GM12891 (cell line): ENCODE measurements around the gene RALGDS.
A peak's percentile ranks its signal among the peaks of the same experiment; 100 is the strongest.

Experiments used
- DNase-seq: peaks from one replicate; pipeline ENCODE4 v3.0.0; 2011; ENCODE audit warnings: low spot score; ENCODE audit not compliant: insufficient read length
- FAIRE-seq: peaks from 2 replicates; lab custom pipeline; 2011; peaks lifted over from hg19 to GRCh38; lab: Jason Lieb, UNC
- PAX5 ChIP-seq: IDR thresholded peaks from 2 replicates; pipeline ENCODE4 v1.6.1; 2011; ENCODE audit warnings: low read length, moderate library complexity, mild to moderate bottlenecking; ENCODE audit not compliant: insufficient read depth, severe bottlenecking
- POLR2A ChIP-seq: IDR thresholded peaks from 2 replicates; pipeline ENCODE4 v1.6.1; 2011; ENCODE audit warnings: low read depth, low read length, control low read depth
- POLR2AphosphoS5 ChIP-seq: IDR thresholded peaks from 2 replicates; pipeline ENCODE4 v1.6.1; 2011; ENCODE audit warnings: low read depth, low read length, control low read depth
- POU2F2 ChIP-seq: IDR thresholded peaks from 2 replicates; pipeline ENCODE4 v1.6.1; 2011; ENCODE audit warnings: low read depth, mild to moderate bottlenecking, control low read depth, low read length, moderate library complexity
- SPI1 ChIP-seq: IDR thresholded peaks from 2 replicates; pipeline ENCODE4 v1.6.1; 2011; ENCODE audit warnings: low read depth, low read length, control low read depth
- TAF1 ChIP-seq: IDR thresholded peaks from 2 replicates; pipeline ENCODE4 v1.6.1; 2011; ENCODE audit warnings: low read depth, low read length, control low read depth

The RALGDS gene

DNA sequence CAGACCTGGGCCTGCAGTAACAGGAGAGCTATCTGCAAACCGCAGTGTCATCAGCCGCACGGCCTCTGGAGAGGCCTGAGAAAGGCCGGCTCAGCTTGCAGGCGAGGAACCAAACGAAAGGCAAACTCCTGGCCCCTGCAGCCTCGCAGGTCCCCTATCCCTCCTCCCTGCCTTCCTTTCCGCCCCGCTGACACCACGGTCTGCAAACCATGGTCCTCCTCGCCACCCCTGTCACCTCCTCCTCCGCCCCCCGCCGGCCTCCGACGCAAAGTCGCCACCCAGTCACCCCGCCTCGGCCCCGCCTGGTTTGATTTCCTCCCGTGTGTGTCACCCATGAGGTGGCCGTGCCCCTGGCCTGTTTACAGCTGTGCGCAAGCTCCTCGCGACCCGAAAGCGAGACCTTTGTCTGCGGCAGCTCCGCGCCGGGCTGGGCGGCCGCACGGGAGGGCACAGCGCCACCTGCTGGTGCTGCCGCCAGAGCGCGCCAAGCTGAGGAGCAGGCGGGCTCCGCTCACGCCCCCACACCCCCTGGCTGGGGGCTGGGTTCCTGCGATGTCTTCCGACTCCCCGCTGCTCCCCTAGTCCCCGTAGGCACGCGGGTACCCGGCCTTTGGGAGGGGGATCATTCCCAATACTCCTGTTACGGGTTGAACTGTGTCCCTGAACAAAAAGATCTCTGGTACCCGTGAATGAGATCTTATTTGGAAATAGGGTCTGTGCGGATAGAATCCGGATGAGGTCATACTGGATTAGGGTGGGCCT lies 23.3 kb upstream of the RALGDS start:
- TF ChIP-seq POLR2A (peak; percentile 41; the same call in 1 of the 2 replicates), POU2F2 (no peak), POLR2AphosphoS5 (0 out of 2 replicates have a peak, but pooled peaks have one; percentile 50)
- FAIRE-seq = peak; percentile 100
- peak; percentile 93 for DNase-seq

DNA sequence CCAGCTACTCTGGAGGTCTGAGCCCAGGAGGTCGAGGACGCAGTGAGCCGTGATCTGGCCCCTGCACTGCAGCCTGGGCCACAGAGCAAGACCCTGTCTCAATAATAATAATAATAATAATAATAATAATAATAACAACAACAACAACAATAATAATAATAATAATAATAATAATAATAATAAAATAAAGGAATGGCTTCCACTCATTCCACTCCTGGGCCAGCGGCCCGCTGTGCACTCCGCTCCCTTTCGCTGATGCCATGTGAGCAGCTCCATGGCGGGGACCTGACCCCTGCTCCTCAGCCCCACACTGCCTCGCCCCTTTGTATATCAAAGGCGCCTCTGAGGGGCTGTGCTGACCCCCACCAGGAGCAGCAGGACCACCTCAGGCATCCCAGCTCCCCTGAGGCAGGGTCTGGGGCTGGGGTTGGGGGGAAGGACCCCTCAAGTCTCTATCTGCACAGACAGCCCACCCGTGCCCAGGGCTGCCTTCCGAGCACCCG lies 22.6 kb upstream of the RALGDS start:
- no peak for DNase-seq
- FAIRE-seq = no peak
- TF ChIP-seq POLR2AphosphoS5 (no peak), POU2F2 (no peak), TAF1 (no peak), POLR2A (no peak), SPI1 (no peak), PAX5 (no peak)

DNA sequence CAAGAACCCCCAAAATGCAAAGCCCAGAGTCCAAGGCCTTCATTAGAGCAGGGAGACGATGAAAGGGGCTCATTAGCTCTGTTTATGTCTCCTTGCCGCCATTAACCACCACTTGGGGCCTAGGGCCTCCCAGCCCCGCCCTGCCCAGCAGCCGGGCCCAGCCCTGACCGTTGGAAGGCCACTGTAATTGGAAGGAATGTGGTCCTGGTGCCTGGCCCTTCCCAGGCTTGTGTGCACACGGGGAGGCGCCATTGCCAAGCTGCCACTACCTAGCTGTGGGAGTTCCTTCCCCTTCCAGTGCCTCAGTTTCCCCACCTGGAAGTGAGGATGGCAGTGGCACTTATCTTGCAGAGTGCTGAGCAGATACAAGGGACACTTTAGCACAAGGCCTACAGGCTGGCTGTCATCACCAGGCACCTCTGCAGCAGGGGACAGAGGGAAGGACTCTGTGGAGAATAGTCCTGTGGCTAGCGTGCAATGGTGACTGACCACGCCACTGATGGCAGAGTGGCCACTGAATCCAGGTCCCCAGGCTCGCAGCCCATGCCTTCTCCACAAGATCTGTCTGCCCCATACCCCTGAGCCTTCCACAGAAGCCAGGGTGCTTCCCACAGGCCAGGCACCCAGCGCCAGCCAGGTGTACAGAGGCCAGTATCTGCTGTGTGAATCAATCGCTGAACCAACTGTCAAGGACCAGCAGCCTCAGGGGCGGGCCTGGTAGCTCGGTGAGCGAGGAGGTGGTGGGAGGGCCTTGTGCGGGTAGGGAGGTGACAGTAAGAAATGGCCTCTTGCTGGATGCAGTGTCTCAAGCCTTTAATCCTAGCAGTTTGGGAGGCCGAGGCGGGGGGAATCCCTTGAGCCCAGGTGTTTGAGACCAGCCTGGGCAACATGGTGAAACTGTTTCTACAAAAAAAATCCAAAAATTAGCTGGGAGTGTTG lies 21.9 kb upstream of the RALGDS start:
- FAIRE-seq (peak; percentile 76), DNase-seq (peak; percentile 63)
- TF ChIP-seq POLR2A (no peak), TAF1 (no peak), SPI1 (no peak), POU2F2 (no peak), PAX5 (no peak), POLR2AphosphoS5 (no peak)

DNA sequence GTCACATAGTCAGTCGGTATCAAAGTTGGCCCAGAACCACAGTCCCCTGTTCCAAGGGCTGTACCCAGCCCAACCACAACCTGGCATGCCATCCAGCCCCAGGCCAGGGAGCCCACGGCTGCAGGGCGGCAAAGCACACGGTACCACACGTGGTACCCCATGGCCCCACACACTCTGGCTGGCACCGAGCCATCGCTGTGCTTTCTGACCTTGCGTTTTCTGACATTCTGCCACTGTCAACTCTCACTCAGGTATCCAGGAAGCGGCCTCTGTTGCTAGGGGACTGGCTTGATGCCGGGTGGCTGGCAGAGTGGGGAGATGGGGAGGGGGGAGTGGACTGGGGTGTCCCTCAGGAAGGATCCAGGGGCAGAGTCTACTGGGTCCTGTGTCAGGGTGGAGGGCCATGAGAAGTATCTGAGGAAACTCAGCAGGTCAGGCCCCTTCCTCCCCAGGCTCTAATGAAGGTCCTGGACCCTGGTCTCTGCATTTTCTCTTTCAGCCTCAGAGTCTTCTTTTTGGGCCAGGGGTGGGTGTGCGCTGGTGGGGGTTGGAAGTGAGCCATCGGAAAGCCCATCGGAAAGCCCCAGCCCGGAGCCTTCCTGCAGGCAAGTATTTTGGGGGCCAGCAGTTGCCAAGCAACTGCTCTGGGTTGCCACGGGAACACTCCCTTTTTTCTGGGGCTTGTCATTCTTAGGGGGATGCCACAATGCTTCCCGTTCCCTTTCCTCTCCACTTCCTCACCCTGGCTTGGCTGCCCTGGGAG lies 21.0 kb upstream of the RALGDS start:
- 0 out of 2 replicates have a peak, but pooled peaks have one; percentile 13 for TF ChIP-seq SPI1
- peak; percentile 39; the same call in 1 of the 2 replicates for TF ChIP-seq POLR2AphosphoS5
- TF ChIP-seq POU2F2 = no peak
- peak; percentile 68 for DNase-seq
- peak; percentile 86 for FAIRE-seq

DNA sequence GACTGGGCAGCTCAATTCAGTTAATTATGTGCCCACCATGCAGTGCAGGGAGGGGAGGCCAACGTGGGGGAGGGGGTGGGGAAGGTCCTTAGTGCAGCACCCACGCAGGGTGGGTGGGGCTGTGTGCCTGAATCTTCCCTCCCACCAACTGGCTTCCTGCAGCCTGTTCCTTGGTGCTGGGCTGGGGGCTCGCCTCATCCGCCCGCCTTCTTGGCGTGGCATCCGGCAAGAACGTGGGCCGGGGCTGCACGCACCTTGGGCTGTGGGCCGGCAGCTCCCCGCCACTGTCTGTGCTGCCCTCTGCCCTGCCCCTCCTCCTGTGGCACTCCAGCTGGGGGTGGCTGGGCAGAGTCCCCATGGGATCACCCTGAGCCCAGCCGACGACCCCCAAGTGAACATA lies 19.6 kb upstream of the RALGDS start:
- FAIRE-seq (no peak), DNase-seq (no peak)
- no peak for TF ChIP-seq SPI1
- TF ChIP-seq PAX5 = no peak
- no peak for TF ChIP-seq POLR2AphosphoS5
- TF ChIP-seq TAF1 = no peak
- no peak for TF ChIP-seq POU2F2
- no peak for TF ChIP-seq POLR2A

DNA sequence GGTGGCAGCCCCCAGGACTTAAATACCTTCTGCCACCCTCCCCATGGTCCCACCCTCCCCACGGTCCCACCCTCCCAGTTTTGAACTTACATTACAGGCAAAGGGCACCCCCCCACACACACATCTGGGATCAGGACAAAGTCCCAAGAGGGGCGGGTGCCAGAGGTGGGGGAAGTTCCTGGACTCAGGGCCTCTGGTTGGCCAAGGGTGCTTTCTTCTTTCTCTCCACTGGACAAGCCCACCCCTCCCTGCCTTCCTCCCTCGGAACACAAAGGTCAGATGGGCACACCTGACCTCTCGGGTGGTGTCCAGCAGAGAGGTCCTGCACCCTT lies 19.1 kb upstream of the RALGDS start:
- FAIRE-seq = no peak
- DNase-seq = no peak
- TF ChIP-seq TAF1 (no peak), SPI1 (no peak), POLR2A (no peak), PAX5 (no peak), POU2F2 (no peak), POLR2AphosphoS5 (no peak)

DNA sequence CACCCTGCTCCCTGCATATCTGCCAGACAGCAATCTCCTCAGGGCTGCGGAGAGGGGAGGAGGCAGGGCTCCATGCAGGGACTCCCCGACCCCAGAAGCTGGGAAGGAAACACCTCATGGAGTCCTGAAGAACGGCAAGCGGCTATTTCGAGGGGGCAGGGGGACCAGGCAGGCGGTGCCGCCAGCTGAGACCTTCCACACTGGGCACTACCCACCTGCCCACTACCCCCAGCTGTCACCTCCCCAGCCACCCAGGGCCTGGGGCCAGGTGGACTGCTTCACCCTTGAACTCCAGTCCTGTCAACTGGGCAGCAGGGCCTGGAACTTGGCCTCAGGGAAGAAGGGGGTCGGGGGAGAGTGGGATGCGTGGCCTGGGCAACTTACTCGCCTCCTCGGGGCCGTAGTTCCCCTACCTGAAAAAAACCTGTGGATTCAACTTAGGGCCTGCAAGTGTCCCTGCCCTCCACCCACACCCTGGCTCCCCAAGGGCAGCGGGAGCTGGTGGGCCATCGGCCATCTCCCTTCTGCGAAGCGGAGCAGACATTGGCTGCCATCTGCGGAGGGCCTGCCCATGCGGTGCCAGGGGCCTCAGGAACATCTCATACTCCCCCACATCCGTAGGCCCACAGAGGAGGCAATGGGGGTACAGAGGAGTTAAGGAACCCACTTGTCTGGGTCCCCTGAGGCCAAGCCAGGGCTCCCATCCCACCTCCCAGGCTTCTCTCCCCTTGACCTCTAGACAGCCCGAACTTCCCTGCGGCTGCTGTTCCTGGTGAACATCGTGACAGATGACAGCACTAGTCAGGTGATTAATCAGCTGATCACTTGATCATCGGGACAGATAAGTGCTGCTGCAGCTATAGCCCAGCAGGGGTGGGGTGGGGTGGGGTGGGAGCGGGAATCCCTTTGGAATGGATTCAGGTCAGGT lies 18.5 kb upstream of the RALGDS start:
- FAIRE-seq (no peak), DNase-seq (no peak)
- no peak for TF ChIP-seq POLR2AphosphoS5
- no peak for TF ChIP-seq POU2F2

DNA sequence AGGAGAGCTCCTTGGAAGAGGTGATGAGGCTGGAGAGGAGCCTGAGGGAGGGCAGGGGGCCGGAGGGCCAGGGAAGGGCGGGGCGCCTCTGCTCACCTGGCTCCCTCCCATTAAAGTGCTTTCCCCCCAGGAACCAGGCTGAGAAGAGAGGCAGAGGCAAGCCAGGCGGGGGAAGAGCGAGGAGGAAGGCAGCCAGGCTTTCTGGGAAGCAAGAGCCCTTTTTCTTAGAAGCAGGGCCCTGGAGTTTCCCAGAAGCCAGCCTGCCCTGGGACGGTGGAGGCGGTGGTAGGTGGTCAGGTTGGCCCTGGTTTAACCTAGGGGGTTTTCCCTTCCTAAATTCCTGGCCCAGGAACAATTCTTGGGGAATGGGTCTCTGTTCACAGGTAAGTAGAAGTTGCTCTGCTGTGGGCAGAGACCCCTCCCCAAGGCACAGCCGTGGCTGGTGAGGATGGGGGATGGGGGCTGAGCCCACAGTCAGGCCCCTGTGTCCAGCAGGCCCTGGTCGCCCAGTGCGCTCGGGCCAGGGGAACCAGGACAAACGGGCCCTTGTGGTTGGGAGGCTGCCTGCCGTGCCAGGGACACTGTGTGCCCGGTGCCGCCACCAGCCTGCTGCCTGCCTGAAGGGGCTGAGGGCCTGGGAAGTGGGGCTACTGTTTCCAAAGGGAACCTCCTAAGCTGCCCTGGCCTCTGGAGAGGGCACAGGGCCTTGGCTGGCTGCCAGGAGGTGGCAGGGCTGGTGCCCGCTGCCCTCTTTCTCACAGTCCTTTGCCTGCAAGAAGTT lies 16.6 kb upstream of the RALGDS start:
- FAIRE-seq (no peak), DNase-seq (no peak)
- TF ChIP-seq POU2F2 (no peak), PAX5 (no peak), POLR2A (no peak), SPI1 (no peak), POLR2AphosphoS5 (no peak), TAF1 (no peak)
